NCI-H1048 (cell line): ENCODE measurements around the gene UPK1A.
A peak's percentile ranks its signal among the peaks of the same experiment; 100 is the strongest.
"Not testable (repeated sequence)": the region's sequence is repeated elsewhere in the genome, so short reads cannot be mapped to it uniquely, and the experiment has no call there.

Source experiments
- DNase-seq: peaks from one replicate; lab custom pipeline; 2025; lab: John Stamatoyannopoulos, UW

Gene UPK1A

DNA sequence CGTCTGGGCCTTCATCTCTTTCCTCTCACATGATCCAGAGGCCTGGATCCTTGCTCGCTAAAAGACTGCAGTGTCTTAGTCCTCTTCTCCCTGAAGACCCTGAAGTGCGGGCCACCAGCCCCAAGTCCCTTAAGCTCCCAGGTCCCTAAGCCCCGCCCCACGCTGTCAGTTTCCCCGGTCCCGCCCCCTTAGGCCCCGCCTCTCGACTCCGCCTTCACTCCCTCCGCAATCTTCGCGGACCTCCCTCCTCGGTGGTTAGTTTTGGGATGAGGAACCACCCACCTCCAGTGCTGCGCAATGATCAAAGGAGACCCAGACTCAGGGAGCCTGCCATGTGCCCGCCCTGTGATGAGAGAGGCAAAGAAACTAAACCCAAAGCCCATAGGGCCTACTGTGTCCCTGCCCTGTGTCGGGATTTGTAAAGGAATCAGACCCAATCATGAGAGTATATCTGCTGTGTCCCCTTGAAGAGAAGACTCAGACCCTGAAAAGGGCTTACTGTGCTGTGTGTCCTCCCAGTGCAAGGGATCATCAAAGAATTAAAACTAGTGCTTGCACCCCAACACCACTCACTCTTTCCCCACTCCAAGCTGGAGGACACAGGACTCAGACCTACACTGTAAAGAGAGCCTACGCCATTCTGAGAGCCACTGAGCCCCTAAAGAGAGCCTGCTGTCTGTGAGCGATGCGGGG is 21.2 kb upstream of the UPK1A start:
- peak; percentile 41 for DNase-seq

DNA sequence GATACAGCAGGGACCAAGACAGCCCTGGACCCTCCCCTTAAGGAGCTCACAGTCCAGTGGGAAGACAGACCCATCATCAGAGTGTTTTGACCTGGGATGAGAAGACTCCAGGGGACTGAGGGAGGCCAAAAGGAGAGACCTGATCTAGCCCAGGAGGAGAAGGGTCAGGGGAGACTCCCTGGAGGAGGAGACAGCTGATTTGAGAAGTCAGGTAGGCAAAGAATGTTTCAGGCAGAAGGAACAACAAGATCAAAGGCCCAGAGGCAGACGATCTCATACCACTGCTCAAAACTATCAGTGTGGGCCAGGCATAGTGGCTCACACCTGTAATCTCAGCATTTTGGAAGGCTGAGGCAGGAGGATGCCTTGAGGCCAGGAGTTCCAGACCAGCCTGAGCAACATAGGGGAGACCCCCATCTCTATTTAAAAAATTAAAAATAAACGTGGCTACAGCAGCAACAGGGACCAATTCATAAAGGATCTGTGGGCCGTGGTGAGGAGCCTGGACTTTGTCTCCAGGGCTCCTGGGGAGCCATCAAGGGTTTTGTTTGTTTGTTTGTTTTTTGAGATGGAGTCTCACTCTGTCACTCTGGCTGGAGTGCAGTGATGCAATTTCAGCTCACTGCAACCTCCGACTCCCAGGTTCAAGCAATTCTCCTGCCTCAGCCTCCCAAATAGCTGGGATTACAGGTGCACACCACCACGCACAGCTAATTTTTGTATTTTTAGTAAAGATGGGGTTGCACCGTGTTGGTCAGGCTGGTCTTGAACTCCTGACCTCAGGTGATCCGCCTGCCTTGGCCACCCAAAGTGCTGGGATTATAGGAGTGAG is 20.4 kb upstream of the UPK1A start:
- DNase-seq = no peak

DNA sequence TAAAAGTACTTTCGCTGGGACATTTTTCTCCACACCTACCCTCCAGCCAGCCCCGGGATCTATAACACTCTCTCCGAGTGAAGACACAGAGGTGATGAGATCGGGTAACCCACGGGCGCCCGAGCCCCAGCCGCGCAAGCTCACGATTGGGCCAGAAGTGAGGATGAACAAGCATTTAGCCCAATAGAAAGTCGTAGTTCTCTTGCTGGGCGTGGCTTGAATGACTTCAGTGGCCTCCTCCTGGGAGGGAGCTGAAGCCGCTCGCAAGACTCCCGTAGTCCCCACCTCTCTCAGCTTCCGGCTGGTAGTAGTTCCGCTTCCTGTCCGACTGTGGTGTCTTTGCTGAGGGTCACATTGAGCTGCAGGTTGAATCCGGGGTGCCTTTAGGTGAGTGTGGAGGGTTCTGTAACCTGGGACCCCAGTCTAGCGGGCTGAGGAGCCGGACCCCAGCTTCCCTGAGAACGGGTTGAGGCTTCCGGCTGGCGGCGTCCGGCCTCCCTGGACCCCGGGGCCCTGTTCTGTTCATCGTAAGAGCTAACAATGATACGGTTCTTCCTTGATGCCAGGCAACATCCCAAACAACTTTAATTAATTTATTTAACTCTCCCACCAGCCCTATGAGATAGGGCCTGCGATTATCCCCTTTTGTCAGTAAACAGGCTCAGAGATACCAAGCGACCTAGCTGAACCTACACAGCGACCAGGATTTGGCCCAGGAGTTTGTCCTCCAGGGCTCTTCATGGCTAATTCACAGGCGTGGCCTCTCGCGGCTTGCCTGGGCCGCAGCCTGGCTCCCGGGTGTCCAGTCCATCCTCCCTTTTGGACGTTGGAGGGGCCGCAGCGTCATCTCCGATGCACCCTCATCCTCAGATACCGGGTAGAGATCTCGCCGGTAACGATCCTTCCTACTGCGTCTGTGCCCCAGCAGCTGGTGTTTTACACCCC is 18.0 kb upstream of the UPK1A start, which contains the start of gene COX6B1:
COX6B1 (plus strand) TSS at position 307 of the 945 bp plus-strand sequence. CDS start 2,921 bp downstream, outside the sequence.
- peak; percentile 96 for DNase-seq

DNA sequence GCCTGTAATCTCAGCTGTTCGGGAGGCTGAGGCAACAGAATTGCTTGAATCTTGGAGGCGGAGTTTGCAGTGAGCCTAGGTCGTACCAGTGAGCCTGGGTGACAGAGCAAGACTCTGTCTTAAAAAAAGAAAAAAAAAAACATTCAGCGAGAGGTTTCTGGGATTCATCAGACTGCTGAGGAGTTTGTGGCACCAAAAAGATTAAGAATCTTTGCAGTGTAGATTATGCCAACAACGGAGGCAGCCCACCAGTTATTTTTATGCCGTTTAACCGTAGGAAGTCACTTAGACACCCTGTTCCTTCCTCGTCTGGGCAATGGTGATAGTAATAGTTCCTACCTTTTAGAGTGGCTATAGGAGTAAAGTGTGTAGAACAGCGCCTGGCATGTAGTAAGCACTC is 15.7 kb upstream of the UPK1A start:
- DNase-seq = no peak

DNA sequence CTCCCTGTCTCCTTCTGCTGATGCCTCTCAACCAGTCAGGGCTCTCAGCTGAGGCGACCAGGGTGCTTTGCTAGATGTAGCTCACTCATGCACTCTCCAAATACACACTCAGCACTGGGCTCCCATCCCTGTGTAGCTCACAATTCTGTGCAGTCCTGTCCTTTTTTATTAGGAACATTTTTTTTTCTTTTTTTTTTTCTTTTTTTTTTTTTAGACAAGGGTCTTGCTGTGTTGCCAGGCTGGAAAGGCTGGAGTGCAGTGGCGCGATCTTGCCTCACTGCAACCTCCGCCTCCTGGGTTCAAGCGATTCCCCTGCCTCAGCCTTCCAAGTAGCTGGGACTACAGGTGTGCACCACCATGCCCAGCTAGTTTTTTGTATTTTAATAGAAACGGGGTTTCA is 11.5 kb upstream of the UPK1A start:
- DNase-seq = not testable (repeated sequence)

DNA sequence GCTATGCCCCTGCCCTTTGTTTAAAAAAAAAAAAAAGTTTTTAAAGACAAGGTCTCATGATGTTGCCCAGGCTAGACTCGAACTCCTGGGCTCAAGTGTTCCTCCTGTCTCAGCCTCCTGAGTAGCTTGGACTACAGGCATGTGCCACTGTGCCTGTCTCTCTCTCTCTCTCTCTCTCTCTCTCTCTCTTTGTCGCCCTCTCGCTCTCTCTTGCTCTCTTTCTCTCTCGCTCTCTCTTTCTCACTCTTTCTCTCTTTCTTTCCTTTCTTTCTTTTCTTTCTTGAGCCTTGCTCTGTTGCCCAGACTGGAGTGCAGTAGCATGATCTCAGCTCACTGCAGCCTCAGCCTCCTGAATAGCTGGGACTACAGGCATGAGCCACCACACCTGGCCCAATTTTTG is 10.7 kb upstream of the UPK1A start:
- DNase-seq = no peak

DNA sequence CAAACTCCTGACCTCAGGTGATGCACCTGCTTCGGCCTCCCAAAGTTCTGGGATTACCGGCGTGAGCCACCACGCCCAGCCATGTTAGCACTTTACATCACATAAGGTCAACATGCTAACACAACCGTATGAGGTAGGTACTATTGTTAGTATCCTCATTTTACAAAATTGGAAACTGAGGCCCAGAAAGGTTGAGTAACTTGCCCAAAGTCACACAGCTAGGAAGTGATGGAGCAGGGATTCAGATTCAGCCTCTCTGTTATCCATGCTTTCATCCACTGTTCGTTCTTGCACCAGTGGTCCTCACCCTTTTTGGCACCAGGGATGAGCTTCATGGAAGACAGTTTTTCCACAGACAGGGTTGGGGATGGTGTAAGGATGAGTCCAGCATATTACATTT is 9.6 kb upstream of the UPK1A start:
- no peak for DNase-seq

DNA sequence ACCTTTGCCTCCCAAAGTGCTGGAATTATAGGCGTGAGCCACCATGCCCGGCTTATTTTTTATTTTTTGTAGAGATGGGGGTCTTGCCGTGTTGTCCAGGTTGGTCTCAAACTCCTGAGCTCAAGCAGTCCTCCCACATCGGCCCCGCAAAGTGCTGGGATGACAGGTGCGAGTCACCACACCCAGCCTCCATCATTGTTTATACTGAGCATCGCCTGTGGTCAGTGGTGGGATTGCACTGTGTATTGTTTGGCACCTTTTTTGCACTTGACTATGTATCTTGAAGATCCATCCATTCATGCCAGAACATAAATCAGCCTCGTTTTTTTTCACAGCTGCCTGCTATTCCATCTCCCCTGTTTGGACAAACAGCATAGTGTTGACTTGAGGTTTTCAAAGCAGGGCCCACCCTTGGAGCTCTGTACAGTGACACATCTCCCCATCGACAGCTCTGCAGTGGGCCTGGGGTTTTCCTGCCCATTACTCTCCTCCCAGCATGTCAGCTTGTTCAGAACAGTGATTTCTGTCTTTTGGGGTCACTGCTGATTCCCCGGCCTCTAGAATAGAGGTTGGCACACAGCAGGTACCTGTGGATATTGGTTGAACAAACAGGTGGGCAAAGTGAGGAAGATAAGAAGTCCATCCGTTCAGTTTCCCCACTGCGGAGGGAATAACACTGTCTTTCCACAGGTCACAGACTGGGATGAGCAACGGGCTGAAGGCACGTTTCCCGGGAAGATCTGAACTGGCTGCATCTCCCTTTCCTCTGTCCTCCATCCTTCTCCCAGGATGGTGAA is 8.2 kb upstream of the UPK1A start:
- no peak for DNase-seq

DNA sequence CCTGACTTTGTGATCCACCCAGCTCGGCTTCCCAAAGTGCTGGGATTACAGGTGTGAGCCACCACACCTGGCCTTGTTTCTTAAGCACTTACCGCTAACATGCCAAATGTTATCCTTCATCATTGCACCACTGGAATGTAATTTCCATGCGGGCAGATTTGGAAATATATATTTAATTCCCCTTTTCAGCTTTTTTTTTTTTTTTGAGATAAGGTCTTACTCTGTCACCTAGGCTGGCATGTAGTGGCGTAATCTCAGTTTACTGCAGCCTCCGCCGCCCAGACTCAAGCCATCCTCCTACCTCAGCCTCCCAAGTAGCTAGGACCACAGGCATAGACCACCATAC is 4.3 kb upstream of the UPK1A start:
- no peak for DNase-seq

DNA sequence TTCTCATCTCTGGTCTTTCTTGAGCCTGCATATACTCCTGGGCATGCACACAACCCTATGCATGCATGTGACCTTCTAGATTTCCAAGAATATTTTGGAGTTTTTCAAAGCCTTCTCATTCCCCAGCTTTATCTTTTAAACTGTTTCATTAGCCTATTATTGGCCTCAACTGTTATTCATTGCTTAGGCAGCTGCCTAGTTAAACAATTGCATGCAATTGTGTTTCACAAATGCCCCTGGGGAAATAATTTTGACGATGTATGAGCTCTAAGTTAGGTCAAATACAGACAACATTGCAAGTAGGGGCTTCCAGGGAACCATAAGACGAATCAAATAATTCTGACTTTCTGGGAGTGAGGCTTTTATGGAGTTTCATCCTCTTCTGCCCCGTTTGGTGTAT is 2.3 kb upstream of the UPK1A start:
- DNase-seq = no peak

DNA sequence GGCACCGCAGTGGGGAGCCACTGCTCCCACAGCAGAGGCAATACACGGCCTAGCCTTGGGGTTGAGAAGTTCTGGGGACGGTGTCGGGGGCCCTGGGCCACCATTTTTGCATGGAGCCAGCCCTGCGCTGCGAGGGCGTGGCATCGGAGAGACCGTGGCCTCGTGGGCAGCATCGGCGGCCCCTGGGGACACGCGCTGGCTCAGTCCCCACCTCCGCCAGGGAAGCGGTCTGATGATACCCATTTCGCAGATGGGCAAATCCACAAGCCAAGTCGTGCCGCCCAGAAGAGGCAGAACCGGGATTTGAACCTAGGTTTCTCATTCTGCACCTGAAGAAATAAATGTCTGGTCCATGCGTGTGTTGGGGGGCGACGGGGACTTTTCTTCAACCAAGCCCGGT is 1.2 kb upstream of the UPK1A start:
- no peak for DNase-seq

DNA sequence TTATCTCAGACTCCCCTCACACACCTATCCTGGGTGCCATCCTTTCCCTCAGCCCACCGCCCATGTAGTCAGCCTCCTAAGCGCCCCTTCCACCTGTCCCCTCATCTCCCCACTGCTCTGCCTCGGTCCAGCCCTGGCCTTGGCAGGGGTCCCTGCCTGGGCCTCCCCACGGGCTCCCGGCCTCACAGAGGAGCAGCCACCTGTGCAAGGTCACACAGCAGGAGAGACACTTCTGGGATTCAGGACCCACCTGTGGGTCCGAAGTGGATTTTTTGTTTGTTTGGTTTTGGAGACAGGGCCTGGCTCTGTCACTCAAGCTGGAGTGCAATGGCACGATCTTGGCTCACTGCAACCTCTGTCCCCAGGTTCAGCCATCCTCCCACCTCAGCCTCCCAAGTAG is 713 bp upstream of the UPK1A start:
- no peak for DNase-seq

DNA sequence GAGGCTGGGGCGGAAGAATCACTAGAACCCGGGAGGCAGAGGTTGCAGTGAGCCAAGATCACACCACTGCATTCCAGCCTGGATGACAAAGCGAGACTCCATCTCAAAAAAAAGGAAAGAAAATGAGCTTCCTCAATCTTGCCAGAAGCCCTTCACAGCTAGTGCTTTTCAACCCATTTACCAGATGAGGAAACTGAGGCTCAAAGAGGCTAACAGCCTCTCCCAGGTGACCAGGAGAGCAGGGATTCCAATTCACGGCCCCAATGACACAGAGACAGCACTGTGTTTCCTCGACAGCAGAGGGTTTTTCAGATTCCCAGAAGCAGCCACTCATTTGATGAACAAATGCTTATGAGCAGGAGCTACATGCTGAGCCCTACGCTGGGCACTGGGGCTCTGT is 3.2 kb downstream of the UPK1A start:
- DNase-seq = no peak

DNA sequence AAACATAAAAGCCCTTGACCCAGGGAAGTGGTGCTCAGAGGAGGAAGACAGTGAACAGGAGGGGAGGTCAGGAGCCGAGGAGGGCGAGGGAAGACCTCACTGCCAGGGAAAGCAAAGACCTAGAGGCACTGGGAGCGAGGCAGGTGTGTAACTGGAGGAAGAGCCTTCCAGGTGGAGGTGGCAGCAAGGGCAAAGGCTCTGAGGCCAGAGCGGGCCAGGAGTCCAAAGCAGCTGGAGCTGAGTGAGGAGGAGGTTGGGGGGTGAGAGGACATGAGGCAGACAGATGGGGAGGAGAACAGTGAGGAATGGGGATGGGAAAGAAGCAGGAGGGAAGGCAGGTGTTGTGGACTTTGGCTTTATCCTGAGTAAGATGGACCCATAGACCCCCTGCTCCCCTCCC is 3.7 kb downstream of the UPK1A start:
- DNase-seq = no peak

DNA sequence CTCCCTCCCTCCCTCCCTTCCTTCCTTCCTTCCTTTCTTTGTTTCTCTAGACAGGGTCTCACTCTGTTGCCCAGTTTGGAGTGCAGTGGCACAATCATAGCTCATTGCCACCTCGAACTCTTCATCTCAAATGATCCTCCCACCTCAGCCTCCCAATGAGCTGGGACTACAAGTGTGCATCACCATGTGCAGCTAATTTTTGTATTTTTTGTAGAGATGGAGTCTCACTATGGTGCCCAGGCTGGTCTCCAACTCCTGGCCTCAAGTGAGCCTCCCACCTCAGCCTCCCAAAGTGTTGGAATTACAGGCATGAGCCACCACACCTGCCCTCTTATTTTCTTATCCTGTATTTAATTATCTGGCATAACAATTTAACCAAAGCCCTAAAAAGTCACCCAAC is 4.4 kb downstream of the UPK1A start:
- no peak for DNase-seq

DNA sequence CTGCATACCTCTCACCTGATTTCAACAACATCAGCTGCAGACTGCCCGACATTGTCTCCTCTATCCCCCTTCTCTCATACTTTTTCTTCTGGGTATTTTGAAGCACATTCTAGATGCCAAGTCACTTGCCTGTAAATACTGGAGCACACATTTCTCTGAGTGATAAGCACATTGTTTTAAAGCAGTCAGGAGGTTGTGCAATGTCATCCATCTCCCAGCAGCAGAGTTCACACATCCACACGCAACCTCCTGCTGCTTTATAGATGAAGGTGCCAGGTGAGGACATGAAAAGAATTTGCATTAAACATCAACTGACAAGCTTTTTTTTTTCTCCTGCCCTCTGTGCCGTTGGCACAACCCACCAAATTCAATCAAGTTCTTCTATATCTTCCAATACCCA is 5.5 kb downstream of the UPK1A start:
- no peak for DNase-seq

DNA sequence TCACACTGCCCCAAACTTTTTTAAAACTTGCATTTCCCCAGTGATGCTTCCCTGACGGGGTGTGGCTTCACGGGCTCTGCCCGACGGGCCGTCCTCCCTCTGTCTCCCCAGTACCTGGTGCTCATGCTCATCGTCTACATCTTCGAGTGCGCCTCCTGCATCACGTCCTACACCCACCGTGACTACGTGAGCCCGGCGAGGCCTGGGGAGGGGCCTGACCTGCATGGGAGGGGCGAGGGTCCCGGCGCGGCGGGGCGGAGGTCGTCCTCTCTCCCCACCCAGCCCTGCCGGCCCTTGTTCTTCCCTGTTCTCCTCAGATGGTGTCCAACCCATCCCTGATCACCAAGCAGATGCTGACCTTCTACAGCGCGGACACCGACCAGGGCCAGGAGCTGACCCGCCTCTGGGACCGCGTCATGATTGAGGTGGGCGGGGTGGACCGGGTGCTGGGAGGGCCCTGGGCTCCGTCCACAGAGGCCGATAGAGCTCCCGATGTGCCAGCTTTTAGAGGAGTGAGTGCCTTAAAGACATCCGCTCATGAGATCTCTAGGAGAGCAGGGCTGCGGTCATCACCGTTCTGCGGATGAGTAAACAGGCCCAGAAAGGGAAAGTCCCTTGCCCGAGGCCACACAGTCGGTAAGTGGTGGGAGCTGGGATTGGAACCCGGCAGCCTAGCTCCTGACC is 6.9 kb downstream of the UPK1A start:
- DNase-seq = no peak

DNA sequence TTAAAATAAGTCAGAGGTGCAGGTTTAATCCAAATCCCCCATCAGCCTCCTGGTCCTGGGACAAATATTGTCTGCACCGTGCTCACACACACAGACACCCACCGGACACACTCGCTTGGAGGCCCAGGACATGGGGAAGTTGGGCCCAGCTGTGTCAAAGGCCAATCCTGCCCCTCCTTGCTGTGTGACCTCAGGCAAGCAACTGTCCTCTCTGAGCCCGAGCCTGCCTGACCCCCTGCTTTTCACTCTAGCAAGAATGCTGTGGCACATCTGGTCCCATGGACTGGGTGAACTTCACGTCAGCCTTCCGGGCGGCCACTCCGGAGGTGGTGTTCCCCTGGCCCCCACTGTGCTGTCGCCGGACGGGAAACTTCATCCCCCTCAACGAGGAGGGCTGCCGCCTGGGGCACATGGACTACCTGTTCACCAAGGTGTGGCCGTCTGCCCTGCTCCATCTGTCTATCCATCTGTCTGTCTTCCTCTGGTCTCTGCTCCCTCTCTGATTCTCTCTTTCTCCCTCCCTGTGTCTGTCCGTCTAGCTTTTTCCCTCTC is 9.3 kb downstream of the UPK1A start:
- no peak for DNase-seq

DNA sequence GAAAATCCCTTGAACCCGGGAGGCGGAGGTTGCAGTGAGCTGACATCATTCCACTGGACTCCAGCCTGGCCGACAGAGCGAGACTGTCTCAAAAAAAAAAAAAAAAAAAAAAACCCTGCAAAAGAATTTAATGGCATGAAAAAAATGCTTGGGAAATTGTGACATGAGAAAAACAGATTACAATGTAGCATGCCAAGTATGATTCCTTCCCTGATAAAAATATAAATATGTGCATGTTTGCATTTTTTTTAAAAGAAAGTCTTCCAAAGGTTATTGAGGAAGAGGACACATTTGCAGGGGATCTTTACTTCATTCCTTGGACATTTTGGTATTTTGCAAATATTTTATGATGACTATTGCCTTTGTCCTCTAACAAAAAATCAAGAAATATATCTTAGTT is 23.5 kb downstream of the UPK1A start:
- no peak for DNase-seq

DNA sequence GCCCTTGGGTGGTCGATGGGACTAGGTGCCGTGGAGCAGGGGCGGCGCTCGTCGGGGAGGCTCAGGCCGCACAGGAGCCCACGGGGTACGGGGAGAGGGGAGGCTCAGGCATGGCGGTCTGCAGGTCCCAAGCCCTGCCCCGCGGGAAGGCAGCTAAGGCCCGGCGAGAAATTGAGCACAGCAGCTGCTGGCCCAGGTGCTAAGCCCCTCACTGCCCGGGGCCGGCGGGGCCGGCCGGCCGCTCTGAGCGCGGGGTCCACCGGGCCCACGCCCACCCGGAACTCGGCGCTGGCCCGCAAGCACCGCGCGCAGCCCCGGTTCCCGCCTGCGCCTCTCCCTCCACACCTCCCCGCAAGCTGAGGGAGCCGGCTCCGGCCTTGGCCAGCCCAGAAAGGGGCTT is 24.8 kb downstream of the UPK1A start:
- not testable (repeated sequence) for DNase-seq

DNA sequence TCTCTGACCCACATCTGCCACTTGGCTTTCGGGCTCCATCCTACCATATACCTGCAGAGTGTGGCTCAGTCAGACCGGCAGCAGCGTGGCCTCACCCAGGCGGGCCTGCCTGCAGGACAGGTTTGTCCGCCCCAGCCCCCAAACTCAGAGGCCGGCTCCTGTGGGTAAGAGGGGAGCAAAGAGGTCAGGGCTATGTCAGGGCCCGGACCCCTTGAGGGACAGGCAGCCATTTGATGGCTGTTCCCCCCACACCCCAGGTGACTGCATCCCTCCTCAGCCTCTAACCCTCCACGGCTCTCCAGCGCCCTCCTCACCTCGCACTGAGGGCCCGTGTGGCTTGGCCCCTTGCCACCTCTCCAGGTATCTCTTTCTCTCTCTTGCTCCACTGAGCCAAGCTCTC is 25.7 kb downstream of the UPK1A start:
- no peak for DNase-seq
